NCI-H2196 treated with DMSO at 0.1 percent for 48 hours (cell line): ENCODE measurements around the gene IGFBP7.

Experiments used
- DNase-seq: peaks from one replicate; lab custom pipeline; 2025; ENCODE audit not compliant: unreplicated experiment; lab: John Stamatoyannopoulos, UW

The IGFBP7 gene

DNA sequence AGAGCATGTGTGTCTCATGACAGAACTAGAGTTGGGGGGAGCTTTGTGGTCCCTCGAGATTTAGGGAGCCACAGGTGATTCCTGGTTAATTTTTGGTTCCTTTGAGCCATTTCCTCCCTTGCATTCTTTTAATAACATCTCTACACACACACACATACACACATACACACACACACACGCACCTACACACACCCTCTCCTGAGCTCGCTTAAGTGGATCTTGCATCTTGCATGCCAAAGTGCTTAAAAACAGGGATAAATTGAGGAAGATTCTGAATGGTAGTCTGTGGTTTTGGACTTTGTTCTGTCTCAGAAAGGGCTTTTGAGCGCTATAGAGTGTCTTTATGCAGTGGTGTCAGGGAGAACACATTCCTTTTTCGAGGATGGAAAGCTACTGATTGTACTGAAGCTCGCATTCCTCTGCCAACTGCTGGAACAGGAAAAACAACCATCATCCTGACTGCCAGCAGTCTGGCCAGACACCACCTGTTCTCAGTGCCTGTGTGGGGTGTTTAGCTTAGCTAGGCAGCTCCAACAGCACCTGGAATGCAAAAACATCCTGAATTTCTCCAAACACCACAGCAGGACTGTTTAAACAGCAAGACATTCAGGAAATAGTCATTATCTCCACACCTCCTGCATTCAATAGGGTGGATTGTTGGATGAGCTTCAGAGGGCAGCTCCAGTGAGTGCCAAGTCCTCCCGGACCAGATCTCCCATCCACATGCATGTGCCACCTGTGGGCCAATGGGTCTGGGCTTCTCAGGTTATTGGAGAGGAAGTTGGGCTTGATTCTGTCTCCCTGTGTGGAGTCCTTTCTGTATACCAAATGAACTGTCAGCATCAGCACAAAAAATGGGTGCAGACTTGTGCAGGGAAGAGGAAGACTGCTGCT lies 21.9 kb upstream of the IGFBP7 start:
- DNase-seq, result no peak

DNA sequence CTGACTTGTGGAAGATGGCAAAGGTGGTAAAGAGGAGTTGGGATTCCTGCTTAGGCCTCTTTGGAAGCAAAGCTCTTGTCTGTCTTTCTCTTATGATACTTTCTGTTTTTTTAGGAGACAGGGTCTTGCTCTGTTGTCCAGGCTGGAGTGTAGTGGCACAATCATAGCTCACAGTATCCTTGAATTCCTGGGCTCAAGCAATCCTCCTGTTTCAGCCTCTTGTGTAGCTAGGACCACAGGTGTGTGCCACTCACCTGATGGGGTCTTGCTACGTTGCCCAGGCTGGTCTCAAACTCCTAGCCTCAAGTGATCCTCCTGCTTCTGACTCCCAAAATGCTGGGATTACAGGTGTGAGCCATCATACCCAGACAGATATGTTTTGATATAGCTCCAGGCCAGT lies 19.3 kb upstream of the IGFBP7 start:
- no peak for DNase-seq

DNA sequence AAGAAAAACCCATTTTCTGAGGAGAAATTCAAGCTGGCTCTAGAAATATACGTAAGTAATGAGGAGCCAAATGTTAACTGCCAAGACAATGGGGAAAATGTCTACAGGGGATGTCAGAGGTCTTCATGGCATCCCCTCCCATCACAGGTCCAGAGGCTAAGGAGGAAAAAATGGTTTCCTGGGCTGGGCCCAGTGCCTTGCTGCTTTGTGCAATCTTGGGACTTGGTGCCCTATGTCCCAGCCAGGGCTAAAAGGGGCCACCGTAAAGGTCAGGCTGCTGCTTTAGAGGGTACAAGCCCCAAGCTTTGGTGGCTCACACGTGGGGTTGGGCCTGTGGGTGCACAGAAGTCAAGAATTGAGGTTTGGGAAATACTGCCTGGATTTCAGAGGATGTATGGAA lies 17.2 kb upstream of the IGFBP7 start:
- no peak for DNase-seq

DNA sequence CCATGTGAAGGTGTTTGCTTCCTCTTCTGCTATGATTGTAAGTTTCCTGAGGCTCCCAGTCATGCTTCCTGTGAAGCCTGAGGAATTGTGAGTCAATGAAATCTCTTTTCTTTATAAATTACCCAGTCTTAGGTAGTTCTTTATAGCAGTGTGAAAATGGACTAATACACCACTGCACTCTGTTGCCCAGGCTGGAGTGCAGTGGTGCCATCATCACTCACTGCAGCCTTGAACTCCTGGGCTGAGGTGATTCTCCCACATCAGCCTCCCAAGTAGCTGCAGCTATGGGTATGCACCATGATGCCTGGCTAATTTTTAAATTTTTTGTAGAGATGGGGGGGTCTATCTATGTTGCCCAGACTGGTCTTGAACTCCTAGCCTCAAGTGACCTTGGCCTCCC lies 15.8 kb upstream of the IGFBP7 start:
- no peak for DNase-seq

DNA sequence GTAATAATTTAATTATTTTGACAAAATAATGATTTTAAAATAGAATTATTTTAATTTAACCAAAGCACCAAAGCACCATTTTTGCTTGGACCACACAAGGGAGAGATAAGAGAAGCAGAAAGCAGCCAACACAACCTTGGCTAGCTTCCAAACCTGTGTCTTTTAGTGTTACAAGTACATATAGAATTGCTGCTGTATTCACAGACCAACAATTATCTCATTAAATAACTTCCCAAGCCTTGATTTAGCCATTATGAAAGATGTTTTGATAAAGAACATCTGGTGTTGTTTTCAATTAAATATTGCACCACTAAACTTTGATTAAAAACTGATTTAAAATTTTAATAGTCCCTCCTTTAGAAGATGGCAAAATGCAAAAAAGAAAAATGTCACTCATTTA lies 14.0 kb upstream of the IGFBP7 start:
- DNase-seq, result no peak

- no peak for DNase-seq
Measured at GRCh38 chr4:57122959-57123358, 12.8 kb upstream of the IGFBP7 start.

GRCh38 chr4:57119054-57119651 lies 9.0 kb upstream of the IGFBP7 start:
- no peak for DNase-seq

- no peak for DNase-seq
Measured at GRCh38 chr4:57117491-57117890, 7.3 kb upstream of the IGFBP7 start.

DNA sequence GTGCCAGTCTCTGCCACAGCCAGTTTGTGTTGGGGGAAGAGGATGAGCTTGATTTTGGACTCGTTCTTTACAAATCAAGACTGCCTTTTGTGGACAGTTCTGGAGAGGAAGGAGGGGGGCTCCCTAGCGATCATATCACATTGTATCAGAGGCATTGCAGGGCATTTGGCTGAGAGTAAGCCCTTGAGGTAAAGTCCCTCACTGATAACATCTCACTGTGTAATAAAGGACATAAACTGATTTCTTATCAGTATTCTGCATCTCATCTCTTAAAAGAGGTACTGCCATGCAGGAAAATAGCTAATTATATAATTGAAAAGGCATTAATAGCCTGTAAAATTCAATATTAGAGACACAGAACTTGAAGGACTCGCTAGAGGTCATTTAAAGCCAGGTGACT lies 6.1 kb upstream of the IGFBP7 start:
- no peak for DNase-seq

DNA sequence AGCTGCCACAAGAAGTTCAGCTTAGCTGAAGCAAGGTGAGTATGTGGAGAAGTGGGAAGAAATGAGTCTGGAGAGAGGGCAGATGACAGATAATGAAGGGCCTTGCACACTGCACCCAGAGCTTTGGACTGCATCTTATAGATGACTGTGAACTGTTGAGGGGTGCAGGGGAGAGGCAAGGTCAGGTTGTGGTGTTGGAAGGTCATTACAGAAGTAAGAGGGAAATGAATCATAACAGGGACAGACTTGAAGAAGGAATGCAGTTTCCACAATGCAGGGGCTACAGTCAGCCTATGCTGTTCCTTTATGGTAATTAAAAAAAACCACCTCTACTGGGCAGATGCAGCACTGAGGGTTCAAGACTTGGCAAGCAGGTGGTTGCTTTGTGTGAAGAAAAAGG lies 4.8 kb upstream of the IGFBP7 start:
- no peak for DNase-seq

- DNase-seq, result no peak
Measured at GRCh38 chr4:57113870-57114269, 3.7 kb upstream of the IGFBP7 start.

DNA sequence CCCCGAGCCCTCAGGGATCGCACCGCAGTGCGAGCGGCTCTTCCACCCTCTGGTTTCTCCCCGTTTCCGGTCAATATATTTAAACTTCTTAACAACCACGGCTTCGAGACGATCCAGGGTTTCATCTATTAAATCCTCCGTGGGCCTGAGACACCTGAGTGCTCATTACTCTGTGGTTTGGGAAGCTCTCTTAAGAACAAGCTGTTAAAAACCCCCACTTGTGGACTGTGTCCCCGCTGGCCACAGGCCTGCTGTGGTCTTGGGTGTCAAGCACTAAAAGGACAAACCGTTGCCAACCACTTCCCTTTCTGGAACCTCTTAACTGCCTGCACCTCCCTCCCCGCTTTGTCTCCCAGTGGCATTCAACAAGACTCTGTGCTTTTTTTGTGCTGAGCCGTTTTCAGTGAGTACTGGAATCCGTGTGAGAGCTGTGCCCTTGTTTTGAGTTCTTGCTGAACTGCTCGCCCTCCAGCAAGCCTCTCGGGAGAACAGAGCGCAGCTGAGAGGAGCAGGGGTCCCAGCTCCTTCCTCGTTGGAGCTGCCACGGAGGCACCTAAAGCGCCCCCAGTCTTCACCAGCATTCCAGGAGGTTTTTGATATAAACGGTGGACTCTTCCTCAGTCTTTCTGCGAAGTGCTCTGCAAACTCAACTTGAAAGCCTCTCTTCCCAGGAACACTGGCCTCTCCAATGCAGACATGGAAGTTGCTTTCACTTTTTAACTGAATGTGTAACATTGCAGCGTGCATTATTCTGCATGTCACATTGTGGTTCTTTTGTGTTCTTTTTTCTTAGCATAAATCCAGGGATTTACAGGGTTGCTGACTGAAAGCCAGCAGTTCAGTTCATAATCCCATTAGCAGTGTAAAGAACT lies 691 bp upstream of the IGFBP7 start:
- DNase-seq, result no peak

DNA sequence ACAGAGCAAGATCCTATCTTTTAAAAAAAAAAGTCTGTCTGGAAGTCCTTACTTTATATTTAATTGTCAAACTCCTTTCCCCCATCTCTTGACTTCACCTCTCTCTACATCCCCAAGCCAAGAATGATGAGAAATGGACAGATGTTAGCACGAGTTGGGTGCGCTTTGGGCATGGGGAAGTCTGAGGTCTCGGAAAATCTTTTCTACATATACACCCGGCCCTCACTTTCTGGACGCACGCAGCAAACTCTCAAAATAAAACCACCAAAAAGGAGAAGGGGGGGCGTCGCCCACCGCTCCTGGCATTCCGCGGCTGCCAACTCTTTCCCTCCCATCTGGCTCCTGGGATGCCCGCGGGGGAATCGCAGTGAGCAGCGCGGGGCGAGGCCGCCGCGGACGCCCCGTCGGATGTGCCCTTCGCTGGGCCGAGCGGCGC lies 756 bp downstream of the IGFBP7 start:
- DNase-seq, result no peak

GRCh38 chr4:57106181-57106580 lies 4.0 kb downstream of the IGFBP7 start:
- DNase-seq, result no peak

GRCh38 chr4:57104706-57105560 lies 5.3 kb downstream of the IGFBP7 start:
- DNase-seq, result no peak

DNA sequence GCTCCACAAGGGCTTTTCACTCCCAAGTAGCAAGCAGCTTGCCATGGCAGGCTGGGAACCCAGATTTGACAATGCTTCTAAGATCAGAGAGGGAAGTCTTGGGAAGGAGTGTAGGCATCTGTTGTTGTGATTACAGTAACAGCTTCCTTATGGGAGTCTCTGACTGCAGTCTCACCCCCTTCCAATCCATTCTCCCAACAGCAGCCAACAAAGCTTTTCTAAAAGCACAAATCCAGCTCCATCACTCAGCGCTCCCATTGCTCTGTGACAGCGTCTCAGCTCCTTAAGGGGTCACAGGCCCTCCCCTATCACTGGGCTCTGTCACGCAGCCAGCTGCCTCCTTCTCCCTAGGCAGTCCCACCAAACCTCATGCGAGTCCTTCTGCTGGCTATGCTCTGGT lies 7.1 kb downstream of the IGFBP7 start:
- no peak for DNase-seq

- no peak for DNase-seq
Measured at GRCh38 chr4:57102050-57102624, 8.0 kb downstream of the IGFBP7 start.

DNA sequence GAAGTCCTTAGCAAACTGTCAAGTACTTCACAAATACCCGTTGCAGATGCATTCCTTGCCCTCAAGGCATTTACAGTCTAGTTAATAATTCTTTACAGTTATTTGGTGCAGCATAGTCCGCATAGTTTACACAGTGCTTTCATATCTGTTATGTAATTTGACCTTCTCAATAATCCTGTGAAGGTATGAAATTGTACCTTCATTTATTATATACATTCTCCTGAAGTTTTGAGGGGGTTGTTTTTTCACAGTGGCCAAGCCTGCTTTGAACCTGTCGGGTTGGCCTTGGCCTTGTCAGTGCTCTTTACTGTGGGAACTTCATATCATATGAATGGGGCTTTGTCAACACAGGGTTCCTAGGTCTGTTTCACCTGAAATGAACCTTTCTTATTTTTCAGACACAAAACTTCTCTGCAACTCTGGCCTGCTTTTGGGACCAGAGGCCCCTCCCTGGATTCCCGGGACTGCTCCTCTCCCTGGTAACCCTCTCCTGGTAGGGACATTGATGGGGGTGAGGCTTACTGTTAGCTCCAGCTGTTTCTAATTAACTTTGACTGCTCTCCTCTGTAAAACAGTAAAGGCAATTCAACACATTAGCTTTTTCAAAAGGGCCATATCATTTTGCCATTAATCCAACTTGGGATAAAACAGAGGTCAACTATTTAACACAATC lies 9.1 kb downstream of the IGFBP7 start:
- DNase-seq, result no peak

DNA sequence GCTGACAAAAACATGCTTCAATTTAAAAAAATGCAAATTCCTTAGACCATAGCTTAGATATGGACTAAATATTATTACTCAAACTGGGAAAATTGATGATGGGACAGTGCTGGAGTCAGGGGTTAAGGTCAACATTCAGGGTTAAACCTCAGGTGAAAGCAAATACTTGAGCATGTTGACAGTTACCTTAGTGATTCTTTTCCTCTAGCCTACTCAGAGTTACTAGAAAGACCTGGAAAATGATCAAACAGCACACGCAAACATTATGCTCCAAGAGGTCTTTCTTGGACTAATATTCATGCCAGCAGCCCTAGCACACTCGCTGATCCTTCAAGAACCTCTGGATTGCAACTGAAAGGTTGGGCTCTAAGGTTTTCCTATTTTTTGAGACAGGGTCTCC lies 10.8 kb downstream of the IGFBP7 start:
- DNase-seq, result no peak

GRCh38 chr4:57098941-57099340 lies 11.2 kb downstream of the IGFBP7 start:
- no peak for DNase-seq
